ENCODE results near the gene CARD6. TPM values are rescaled to one million over a fixed set of nuclear protein-coding genes. Genes with fewer than 3 reads are reported as not detected.
"Not testable (repeated sequence)": the region's sequence is repeated elsewhere in the genome, so short reads cannot be mapped to it uniquely, and the experiment has no call there.

The CARD6 gene
- total RNA-seq, 1 donor from 2014 or later = 4.4 TPM

DNA sequence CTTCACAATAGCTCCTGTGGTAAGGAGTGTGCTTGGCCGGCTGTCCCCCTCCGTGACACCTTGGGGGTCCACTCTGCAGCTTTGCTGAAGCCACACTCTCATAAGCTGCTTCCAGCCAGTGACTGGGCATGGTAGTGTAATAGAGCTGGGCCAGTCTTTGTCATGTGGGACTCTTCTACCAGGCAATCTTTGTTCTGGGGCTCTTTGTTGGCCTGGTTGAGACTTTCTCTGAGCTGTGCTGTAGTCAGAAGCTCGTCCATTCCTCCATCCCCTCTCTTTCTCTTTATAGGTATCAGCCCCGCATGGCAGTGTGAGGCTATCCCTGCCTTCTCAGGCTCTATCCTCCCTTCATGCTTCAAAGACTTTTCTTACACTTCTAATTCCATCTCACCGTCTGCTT, 25.7 kb downstream of the CARD6 start:
- intact Hi-C loops (cut with micrococcal nuclease) = no loop called here

DNA sequence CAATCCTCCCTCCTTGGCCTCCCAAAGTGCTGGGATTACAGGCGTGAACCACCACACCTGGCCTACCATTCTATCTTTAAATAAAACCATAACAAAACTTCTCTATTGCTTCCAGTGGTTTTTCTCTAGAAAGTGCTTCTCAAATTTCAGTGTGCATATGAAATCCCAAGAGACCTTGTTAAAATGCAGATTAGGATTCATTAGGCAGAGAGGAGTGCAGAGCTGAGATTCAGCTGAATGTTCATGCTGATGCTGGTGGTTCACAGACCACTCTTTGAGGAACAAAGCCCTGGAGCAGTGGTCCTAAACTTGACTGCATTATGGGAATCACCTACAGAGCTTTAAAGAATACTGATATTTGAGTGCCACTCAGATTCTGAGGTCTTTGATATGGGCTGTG, 28.2 kb downstream of the CARD6 start:
- intact Hi-C loops (cut with micrococcal nuclease) = no loop called here

DNA sequence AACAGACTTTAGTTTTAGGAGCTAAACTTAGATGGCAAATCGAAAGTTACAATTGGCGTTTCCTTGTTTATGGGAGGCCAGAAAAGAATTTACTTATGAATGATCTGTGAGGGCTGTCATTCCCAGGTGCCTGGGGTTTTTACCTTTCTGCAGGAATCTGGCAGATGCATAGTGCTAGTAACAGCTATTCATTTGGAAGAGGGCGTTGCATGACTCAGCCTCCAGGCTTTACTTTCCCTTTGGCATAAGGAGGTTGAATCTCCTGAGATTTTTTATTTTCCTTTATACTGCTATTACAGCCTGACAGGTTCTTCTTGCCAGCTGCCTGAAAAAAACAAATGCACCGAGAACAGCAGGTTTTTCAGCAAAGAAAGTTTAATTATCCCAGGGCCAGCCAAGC, 30.0 kb downstream of the CARD6 start:
- intact Hi-C loops (cut with micrococcal nuclease) = no loop called here

DNA sequence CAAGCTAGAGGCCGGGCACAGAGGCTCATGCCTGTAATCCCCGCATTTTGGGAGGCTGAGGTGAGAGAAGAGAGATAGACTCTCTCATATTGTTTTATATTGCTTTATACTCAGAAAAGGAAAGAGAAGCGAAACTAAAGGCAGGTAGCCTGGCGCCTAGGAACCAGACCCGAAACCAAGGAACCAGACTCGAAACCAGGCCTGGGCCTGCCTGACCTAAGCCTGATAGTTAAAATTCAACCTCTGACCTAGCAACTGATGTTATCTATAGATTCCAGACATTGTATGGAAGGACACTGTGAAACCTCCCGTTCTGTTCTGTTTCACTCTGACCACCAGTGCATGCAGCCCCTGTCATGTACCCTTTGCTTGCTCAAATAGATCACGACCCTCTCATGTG, 31.1 kb downstream of the CARD6 start:
- intact Hi-C loops (cut with micrococcal nuclease) = not testable (repeated sequence)

DNA sequence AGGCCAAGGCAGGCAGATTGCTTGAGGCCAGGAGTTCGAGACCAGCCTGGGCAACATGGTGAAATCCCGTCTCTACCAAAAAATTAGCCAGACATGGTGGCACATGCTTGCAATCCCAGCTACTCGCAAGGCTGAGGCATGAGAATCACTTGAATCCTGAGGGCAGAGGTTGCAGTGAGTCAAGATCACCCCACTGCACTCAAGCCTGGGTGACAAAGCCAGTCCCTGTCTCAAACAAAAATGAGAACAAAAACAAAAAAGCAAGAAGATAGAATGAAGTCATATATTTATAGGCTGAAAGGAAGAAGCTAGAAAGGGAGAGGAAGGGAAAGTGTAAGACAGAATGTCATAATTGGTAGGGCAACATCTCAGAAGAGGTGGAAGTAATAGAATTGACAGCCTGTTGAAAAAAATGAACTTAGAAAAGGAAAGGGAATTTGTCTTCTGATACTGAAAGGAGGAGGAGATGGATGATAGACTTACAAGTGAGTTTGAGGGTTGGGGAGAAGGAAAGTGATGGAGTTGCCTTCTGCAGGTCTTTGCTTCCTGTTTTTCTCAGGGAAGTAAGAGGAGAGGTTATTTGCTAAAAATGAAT, 32.2 kb downstream of the CARD6 start:
- intact Hi-C loops (cut with micrococcal nuclease) = no loop called here

DNA sequence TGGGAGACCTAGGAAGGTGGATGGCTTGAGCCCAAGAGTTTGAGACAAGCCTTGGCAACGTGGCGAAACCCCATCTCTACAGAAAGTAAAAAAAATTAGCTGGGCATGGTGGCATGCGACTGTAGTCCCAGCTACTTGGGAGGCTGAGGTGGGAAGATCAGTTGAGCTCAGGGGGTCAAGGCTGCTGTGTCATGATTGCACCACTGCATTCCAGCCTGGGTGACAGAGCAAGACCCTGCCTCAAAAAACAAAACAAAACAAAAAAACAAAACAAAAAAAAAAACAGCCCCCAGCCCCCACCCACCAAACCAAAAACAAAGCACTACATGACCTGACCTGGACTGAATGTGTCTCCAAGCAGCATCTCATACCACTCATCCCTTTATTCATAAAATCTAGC, 34.8 kb downstream of the CARD6 start:
- intact Hi-C loops (cut with micrococcal nuclease) = no loop called here

DNA sequence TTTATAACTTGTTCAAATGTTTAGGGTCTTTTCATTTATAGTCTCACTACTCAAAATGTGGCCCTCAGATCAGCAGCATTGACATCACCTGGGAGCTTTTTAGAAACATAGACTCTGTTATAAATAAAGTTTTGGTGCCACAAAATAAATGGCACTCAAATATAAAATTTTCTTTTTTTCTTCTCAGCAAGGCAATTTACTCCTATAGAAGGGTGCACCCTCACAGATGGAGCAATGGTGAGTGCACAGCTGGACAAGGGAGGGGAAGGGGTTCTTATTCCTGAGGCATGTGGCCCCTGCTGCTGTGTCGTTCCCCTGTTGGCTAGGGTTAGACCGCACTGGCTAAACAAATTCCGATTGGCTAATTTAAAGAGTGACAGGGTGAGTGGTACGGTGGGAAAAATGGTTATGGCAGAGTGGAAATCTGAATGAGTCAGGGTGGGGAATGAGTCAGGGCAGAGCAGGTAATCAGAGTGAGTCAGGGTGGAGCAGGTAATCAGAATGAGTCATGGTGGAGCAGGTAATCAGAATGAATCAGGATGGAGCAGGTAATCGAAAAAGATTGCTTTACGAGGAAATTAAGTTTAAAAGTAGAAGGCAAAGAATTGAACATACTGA, 36.3 kb downstream of the CARD6 start:
- intact Hi-C loops (cut with micrococcal nuclease) = no loop called here

DNA sequence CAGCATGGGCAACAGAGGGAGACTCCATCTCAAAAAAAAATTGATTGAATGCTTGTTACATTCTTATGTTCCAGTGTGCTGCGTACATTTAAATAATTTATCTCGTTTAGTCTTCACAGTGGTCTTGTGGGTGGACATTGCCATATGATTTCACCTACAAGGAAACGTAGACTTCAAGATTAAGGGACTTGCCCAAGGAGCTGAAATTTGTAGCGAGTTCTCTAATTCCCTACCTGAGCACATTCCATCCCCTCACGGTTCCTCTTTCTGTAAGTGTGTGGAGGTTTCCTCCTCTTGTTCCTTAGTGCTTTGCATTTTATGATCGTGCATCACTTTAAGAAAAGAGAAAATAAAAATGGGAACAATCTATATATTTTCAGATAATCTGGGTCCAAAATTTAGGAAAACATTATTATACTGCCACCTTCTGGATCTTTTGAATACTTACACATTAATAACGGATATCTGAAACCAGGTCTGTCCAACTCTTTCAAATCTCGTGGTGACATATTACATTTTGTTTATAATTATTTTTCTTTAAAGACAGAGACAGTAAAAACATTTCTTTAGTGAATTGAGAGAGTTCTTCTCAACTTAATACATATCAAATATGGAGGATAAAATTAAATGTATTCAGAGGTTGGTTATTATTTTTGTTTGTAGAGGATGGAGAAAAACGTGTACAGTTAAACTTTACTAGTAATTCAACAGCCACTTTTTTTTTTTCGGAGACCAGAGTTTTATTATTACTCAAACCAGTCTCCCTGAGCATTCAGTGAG, 38.2 kb downstream of the CARD6 start:
- intact Hi-C loops (cut with micrococcal nuclease) = loop anchor here (1.0 to 2.0 kb wide), 5 partner anchors 45 to 1165 kb away; partner anchors contain the start of genes PRKAA1, RPL37 and TTC33

DNA sequence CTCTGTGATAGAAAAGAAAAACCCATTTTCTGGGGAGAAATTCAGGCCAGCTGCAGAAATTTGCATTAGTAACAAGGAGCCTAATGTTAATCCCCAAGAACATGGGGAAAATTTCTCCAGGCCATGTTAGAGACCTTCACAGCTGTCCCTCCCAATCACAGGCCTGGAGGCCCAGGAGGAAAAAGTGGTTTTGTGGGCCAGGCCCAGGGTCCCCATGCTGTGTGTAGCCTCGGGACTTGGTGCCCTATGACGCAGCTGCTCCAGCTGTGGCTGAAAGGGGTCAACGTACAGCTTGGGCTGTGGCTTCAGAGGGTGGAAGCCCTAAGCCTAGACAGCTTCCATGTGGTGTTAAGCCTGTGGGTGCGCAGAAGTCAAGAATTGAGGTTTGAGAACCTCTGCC, 41.1 kb downstream of the CARD6 start:
- intact Hi-C loops (cut with micrococcal nuclease) = loop anchor here (5.0 kb wide), 1 partner anchor 1305 kb away; no protein-coding TSS in a partner anchor

DNA sequence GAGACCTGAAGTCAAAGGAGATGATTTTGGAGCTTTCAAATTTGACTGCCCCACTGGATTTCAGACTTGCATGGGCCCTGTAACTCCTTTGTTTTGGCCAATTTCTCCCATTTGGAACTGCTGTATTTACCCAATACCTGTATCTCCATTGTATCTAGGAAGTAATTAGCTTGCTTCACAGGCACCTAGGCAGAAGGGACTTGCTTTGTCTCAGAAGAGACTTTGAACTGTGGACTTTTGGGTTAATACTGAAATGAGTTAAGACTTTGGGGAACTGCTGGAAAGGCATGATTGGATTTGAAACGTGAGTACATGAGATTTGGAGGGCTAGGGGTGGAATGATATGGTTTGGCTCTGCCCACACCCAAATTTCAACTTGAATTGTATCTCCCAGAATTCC, 41.9 kb downstream of the CARD6 start:
- intact Hi-C loops (cut with micrococcal nuclease) = loop anchor here (5.0 kb wide), 1 partner anchor 1306 kb away; no protein-coding TSS in a partner anchor

DNA sequence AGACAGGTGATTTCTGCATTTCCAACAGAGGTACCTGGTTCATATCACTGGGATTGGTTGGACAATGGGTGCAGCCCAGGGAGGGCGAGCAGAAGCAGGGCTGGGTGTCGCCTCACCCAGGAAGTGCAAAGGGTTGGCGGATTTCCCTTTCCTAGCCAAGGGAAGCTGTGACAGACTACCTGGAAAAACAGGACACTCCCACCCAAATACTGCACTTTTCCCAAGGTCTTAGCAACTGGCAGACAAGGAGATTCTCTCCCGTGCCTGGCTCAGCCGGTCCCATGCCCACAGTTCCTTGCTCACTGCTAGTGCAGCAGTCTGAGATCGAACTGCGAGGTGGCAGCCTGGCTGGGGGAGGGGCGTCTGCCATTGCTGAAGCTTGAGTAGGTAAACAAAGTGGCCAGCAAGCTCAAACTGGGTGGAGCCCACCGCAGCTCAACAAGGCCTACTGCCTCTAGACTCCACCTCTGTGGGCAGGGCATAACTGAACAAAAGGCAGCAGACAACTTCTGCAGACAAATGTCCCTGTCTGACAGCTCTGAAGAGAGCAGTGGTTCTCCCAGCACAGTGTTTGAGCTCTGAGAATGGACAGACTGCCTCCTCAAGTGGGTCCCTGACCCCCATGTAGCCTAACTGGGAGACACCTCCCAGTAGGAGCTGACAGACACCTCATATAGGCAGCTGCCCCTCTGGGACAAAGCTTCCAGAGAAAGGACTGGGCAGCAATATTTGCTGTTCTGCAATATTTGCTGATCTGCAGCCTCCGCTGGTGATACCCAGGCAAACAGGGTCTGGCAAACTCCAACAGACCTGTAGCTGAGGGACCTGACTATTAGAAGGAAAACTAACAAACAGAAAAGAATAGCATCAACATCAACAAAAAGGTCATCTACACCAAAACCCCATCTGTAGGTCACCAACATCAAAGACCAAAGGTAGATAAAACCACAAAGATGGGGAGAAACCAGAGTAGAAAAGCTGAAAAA, 54.6 kb downstream of the CARD6 start:
- intact Hi-C loops (cut with micrococcal nuclease) = not testable (repeated sequence)

DNA sequence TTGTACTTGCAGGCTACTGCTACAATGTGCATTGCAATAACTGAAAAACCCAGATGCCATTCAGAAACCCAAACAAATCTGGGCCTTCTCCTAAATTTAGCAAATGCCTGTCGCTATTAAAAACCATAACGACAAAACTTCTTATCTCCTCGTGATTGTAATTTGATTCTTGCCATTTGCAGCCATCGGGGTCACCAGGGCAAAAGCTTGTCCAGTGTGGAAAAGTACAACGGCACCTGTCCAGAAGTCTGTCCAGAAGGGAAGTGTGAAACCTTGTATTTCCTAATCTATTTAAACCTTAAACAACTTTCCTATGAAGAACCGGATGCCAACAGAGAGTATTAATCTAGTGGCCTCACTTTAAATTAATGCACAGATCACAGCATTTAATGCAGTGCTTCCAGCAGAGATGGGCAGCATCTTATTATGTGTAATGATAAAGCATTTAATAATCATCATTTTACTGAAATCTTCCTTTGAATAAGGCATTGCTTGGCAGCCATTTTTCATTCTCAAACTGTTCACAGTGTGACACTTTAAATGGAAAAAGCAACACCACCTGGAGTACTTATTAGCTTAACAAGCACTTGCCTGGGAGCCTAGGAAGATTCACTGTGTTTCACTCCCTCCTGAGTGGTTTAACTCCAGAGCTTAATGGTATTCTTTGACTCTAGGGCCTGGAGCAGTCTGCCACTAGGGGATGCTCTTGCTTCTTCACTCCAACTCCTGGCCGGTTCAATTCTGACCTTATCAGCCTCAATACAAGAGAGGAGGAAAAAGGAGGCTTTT, 63.2 kb downstream of the CARD6 start:
- intact Hi-C loops (cut with micrococcal nuclease) = loop anchor here (10.0 kb wide), 1 partner anchor 930 kb away; no protein-coding TSS in a partner anchor

DNA sequence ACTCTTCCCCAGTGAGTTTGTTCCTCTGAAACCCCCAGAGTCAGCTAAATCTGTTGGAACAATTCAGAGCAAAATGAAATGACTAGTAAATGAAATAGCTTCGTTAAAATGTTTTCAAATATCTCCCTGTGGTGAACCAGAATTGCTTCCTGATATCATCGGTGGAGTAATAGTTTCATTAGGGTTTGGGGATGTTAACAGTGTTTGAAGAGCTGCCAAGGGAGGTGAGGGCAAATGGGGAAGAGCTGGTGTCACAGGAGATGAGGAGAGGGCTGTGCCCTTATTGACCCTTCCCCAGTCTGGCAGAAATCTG, 63.8 kb downstream of the CARD6 start:
- intact Hi-C loops (cut with micrococcal nuclease) = loop anchor here (10.0 kb wide), 1 partner anchor 930 kb away; no protein-coding TSS in a partner anchor

DNA sequence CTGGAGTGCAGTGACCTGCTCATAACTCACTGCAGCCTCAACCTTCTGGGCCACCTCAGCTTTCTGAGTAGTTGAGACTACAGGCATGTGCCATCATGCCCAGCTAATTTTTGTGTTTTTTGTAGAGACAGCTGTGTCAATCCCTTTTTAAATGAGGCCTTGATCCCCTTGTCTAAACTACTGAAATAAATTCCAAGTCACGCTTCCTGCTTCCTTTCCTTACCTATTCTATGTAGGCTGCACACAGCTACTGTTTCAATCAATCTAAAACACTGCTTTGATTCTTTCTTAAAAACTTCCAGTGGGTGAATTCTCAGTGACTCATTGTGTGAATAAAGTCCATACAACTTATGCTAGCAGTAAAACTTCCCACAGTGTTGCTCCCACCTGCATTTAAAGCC, 65.2 kb downstream of the CARD6 start:
- intact Hi-C loops (cut with micrococcal nuclease) = loop anchor here (10.0 kb wide), 1 partner anchor 928 kb away; no protein-coding TSS in a partner anchor

DNA sequence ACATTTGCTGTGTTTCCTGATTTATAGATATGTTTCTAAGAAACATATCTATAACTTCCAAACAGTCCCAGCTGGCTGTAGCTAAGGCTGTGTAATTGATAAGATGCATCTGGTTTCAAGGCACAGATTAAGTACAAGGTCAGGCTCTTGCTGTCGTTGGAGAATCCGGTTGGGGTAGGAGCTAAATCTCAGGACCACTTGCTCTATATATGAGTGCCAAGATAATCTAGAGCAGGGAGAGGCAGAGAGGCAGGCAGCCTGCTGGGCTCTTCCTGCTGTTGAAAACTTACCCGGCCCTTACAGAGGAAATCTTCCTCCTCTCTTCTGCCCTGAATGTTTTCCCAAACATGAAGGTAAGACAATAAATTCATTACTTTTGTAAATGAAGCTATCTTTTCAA, 68.1 kb downstream of the CARD6 start, which contains the start of gene C7:
Gene C7, plus strand, starts transcription at position 234 of the 400 bp plus-strand sequence. Its CDS starts 114 bp downstream, at position 348.
- intact Hi-C loops (cut with micrococcal nuclease) = loop anchor here (10.0 kb wide), 1 partner anchor 926 kb away; no protein-coding TSS in a partner anchor

DNA sequence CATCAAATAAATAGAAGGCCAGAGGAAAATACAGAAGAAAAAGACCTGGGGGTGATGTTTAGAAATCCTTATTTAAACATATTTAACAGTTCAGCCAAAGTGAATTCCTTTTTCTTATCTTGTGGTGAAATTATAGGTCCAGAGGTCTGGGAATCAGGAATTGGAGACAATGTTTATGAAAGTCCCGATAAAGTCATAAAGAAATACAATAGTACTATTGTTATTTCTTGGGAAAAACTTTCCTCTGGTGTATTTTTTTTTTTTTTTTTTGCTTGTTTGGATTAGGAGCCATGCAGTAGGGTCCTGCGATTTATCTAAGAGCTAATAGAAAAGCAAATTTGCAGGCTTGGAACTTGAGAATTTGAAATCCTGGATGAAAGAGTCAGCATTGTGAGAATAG, 68.6 kb downstream of the CARD6 start:
- intact Hi-C loops (cut with micrococcal nuclease) = loop anchor here (10.0 kb wide), 1 partner anchor 925 kb away; no protein-coding TSS in a partner anchor

All from T-helper 2 cell treated with Interferon-gamma antibody and Interleukin-4, amounts not matched to agents 100 ng/mL and 5 ng/mL, for 36 hours (primary cell).